HG03139 (cell line): ENCODE data around the gene KRTAP10-2.
"Not testable (repeated sequence)": the region's sequence is repeated elsewhere in the genome, so short reads cannot be mapped to it uniquely, and the experiment has no call there.

ENCODE experiments used
- ATAC-seq: cut with Tn5 transposase; IDR thresholded peaks from one replicate; pipeline ENCODE4 v1.9.1; 2021; ENCODE audit not compliant: unreplicated experiment

KRTAP10-2 gene

GRCh38 chr21:44583089-44583799 is 31.9 kb upstream of the KRTAP10-2 start:
- ATAC-seq: no peak

- ATAC-seq: no peak
Observed at GRCh38 chr21:44582055-44582454, 30.8 kb upstream of the KRTAP10-2 start.

- no peak for ATAC-seq
Observed at GRCh38 chr21:44581158-44581557, 29.9 kb upstream of the KRTAP10-2 start.

GRCh38 chr21:44580231-44580821 is 29.0 kb upstream of the KRTAP10-2 start, which contains the start of gene KRTAP10-5:
TSS of gene KRTAP10-5 (minus strand) at chr21:44580604. CDS start at chr21:44580578, 26 bp downstream.
- ATAC-seq: not testable (repeated sequence)

DNA sequence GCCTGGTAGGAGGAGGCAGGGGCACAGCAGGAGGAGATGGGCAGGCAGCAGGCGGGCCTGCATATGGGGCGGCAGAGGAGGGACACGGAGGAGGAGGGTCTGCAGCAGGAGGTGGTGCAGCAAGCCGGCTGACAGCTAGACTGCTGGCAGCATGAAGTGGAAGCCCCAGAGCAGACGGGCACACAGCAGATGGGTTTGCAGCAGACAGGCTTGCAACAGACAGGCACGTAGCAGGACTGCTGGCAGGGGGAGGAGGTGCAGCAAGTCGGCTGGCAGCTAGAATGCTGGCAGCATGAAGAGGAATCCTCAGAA is 28.5 kb upstream of the KRTAP10-2 start:
- ATAC-seq: no peak

DNA sequence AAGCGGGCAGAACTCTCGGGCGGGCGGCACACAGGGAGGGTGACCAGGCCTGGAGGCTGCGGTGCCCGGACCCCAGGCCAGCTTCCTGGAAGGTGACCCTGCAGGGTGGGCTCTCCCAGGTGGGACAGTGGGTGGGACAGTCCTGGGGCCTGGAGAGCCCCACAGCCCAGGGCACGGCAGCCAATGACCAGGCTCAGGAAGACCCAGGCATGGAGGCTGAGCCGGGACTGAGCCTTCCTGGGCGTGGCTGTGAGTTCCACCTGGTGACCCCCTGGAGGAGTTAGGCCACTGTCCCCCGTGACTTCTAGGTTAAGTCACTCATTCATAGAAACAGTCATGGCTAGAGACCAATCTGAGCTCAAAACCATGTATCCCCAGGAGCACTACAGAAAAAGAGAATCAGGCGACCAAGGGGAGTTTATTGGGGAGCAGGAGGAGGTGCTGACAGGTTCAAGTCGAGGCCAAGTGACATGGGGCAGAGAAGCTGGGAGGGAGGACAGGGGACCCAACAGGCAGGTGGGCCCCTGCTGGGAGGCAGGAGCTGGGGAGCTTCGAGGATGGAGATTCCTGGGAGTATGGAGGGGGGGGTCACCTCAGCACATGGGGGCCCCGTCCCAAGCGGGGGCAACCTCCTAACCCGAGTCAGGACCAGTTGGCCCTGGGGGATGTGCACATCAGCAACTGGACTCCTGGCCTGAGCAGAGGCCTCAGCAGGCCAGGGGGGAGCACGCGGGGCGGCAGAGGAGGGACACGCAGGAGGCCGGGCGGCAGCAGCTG is 27.9 kb upstream of the KRTAP10-2 start:
- no peak for ATAC-seq

- no peak for ATAC-seq
Observed at GRCh38 chr21:44578371-44579055, 27.2 kb upstream of the KRTAP10-2 start.

DNA sequence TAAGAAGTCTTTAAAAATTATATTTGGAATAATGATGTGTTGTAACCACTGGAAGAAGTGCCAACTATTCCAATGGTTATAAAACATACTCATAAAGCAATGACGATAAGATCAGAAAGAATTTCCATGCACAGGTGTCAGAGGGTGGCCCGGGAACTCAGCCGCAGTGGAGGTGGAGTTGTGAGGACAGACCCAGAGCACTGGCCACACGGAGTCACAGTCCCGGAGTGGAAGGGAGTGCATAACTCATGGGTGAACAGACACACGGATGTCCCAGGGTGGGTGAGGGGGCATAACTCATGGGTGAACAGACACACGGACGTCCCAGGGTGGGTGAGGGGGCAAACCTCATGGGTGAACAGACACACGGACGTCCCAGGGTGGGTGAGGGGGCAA is 24.7 kb upstream of the KRTAP10-2 start:
- no peak for ATAC-seq

DNA sequence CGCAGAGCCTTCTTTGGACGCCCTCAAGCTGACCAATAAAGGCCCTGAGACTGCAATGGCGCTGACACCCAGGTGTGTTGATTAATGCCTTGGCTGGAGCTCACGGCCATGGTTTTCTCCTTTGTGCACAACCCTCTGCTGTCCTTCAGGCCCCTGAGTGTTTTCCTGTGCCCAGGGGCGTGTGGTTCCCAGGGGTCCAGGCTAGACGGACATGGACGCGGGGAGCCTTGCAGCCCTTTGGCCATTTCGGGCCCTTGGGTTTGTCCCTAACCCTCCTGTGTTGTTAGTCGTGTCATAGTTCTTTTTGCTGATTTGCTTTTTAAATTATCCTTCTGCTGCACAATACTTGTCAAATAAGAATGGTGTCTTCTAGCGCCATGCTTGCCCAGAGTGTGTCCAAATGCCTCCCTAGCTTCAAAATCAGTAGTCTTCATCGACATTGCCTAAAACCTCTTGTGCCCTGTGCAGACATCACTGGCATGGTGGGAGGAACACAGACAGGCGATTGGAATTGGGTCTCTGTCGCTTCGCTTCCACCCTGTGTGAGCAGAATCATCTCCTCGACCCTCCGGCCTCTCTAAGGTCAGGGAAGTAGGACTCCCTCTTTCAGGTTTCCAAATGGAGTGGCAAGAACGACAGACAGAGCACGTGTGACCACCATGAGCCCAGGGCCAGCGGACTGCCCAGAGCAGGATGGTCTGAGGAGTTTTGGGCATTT is 24.2 kb upstream of the KRTAP10-2 start:
- no peak for ATAC-seq

- no peak for ATAC-seq
Observed at GRCh38 chr21:44574457-44575306, 23.4 kb upstream of the KRTAP10-2 start.

- ATAC-seq: not testable (repeated sequence)
Observed at GRCh38 chr21:44573630-44574456, 22.5 kb upstream of the KRTAP10-2 start, which contains the start of gene KRTAP10-4. TSS of gene KRTAP10-4 (plus strand) at chr21:44573729. CDS start at chr21:44573759, 30 bp downstream.

- no peak for ATAC-seq
Observed at GRCh38 chr21:44572959-44573583, 21.8 kb upstream of the KRTAP10-2 start.

DNA sequence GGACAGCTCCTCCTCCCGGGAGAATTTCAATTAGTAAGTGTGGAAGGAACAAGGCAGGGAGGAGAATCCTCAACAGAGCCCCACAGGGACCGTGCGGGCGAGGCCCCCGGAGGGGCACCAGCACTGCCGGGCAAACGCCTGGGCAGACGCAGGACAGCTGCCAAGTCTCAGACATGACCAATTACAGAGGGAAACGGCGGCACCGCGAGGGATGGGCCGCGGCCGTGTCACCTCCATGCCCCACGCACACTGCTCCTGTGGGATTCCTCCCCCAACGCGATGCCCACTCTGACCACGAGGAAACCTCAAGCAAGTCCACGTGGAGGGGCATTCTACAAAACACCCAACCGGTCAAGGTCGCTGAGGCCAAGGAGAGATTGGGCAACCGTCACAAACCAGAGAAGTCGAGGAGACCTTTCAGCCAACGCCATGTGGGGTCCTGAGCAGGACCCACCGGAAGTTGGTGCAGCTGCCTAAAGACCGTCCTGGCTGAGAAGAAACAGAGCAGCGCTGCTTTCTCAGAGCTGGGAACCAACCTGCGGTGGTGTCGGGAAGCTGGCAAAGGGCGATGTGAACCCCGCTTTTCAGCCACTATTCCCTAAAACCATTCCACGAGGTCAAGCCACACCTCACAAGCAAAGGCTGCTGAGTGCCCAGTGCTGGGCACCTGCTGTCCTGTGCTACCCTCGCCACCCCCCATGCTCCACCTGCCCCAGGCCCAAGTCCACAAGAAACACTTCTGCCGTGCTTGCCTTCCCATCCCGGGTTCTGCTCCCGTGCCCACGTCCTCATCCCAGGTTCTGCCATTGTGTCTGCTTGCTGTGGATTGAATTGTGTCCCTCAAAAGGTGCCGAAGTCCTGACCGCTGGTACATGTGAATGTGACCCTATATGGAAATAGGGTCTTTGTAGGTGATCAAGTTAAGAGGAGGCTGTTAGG is 20.8 kb upstream of the KRTAP10-2 start:
- ATAC-seq: no peak

DNA sequence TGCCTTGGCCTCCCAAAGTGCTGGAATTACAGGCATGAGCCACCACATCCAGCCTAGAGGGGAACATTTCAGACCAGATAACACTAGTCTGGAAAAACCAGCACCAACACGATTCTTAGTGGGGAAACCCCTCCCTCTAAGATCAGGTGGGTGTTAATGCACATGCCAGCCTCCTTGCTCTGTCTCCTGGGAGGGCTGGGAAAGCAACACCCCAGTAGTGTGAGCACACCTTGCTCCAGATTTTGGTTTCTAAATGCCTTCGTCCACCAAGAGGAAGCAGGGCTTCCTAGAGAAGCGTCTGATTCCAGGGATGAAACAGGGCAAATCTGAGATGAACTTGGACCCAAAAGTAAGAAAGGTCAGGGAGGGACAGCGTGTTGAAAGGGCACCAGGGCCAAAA is 20.0 kb upstream of the KRTAP10-2 start:
- no peak for ATAC-seq

DNA sequence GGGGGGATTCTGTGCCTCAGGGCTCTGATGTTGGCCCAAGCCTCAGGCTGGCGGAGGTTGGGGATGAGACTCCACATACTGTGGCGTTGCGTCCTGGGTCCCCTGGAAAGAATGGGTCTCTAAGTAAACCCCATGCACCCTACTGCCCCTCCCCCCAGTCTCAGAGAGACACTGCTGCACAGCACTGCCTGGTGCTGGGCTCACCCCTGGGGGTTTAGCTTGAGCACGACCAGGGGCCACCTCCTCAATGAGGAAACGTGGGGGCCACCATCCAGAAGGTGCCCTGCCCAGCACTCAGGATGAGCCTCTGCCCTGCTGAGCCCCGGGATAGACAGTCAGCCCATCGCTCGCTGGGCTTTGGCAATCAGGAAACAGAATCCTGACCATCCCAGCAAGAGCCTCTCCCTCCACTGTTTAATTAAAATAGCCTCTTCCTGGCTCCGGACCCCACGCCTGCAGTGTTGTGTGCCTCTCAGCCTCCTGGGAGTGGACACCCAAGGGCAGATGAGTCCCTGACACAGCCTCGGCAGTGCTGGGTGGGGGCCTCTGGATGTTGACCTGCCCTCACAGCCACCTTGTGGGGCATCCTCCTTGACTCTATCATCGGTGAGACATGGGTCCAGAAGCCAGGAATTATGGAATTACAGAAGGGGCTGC is 18.7 kb upstream of the KRTAP10-2 start:
- no peak for ATAC-seq

DNA sequence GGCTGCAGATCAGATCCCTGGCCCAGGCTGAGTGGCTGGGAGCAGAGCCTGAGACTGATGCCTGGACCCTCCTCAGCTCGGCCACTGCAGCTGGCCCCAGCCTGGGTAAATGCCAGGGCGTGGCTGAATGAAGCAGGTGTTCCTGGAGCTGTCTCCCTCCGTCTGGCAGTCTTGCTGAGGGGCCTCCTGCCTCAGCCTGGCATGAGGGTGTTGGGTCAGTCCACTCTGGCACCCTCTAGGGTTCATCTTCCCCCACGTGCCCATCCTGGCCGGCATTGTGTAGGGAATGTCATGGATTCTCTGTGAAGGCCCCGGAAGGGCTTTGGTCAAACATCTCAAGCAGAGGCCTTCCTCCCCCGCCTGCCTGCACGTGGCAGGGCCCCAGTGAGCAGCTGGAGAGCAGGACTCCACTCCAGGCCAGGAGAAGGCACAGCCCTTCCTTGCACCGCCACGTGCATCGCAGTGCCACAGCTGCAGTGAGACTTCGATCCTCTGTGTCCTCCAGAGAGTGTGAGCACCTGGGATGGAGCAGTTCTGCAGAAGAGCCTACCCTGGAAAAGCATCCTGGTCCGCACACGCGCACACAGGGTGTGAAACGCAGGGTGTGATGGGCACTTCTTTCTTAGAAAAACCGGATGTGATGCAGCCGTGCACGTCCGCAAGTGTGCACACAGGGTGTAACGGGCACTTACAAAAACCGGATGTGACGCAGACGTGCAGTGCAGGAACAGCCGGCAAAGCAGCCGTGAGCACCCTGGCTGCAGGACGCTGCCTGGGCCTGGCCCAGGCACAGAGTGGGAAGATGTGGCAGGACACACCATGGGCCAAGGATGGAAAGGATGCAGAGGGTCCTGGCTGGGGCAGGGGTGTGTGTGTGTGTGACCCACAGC is 17.6 kb upstream of the KRTAP10-2 start:
- no peak for ATAC-seq
